GM19025 (cell line): ENCODE measurements around the gene AIFM2.
"Not testable (repeated sequence)": the region's sequence is repeated elsewhere in the genome, so short reads cannot be mapped to it uniquely, and the experiment has no call there.

ENCODE experiments used
- ATAC-seq: cut with Tn5 transposase; IDR thresholded peaks from one replicate; pipeline ENCODE4 v1.9.1; 2021; ENCODE audit warnings: mild to moderate bottlenecking, low read depth, moderate library complexity; ENCODE audit not compliant: unreplicated experiment

Gene AIFM2

DNA sequence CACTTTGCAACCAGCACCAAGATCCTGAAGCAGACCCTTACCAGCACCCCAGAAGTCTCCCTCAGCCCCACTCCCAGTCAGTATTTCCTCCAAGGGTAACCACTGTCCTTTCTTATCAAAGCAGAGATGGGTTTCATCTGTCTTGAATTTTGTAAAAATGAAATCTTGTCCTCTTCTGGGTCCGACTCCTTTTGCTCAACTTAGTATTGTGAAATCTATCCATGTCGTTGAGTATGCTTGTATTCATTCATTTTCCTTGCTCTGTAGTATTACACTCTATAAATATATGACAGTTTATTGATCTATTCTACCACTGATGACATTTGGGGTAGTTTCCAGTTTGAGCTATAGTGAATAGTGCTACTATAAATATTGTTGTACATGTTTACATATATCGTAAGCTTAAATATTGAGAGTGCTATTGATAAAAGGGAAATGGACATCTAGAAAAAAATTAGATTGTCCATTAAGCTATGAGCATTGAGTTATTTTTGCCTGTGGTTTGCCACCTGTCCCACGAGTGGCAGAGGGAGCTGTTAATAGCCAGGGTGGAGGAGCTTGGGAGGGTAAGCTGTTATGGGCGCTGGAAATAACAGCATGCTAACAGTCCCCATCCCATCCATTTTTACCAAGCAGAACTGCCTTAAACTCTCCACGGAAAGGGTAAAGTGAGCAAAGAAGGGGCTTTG lies 36.5 kb downstream of the AIFM2 start:
- ATAC-seq, result no peak

- no peak for ATAC-seq
Observed at GRCh38 chr10:70094250-70094649, 38.4 kb downstream of the AIFM2 start.

GRCh38 chr10:70093335-70093944 lies 39.2 kb downstream of the AIFM2 start:
- no peak for ATAC-seq

DNA sequence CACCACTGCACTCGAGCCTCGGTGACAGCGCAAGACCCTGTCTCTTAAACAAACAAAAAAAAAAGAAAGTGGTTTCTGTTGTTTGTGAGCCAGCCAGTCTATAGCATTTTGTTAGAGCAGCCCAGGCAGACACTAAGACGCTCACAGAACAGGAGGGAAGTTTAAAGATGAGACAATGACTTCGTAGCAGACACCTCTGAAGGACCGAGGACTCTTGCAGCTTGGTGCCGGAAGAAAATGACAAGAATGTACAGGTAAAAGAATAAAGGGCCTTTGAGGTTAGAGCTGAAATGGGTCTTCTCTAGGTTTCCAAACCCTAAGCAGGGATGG lies 40.3 kb downstream of the AIFM2 start:
- no peak for ATAC-seq

GRCh38 chr10:70090951-70091350 lies 41.7 kb downstream of the AIFM2 start:
- ATAC-seq, result no peak

- ATAC-seq, result no peak
Observed at GRCh38 chr10:70090013-70090412, 42.6 kb downstream of the AIFM2 start.

- no peak for ATAC-seq
Observed at GRCh38 chr10:70088308-70088698, 44.3 kb downstream of the AIFM2 start.

- no peak for ATAC-seq
Observed at GRCh38 chr10:70087616-70088307, 44.9 kb downstream of the AIFM2 start.

GRCh38 chr10:70085975-70086613 lies 46.5 kb downstream of the AIFM2 start:
- ATAC-seq, result no peak

- no peak for ATAC-seq
Observed at GRCh38 chr10:70084189-70084588, 48.4 kb downstream of the AIFM2 start.

GRCh38 chr10:70080789-70081188 lies 51.8 kb downstream of the AIFM2 start:
- not testable (repeated sequence) for ATAC-seq

GRCh38 chr10:70078937-70079336 lies 53.7 kb downstream of the AIFM2 start:
- no peak for ATAC-seq

DNA sequence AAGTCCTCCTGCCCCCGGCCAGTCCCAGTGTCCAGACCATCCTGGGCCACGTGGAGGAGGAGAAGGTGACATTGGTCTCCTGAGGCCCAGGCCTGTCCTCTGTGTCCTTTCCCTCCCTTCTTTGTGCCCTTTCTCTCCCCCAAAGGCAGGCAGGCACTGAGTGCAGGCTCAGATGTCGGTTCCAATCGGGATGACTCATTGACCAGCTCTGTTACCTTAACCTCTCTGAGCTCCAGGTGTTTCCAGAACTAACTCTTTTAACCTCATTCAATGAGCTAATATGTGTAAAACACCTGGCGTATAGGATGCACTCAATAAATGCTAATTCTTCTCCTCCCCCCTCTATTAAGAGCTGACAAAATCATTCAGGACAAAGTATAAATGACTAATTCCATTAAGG lies 54.3 kb downstream of the AIFM2 start:
- ATAC-seq, result no peak

- ATAC-seq, result no peak
Observed at GRCh38 chr10:70074971-70075370, 57.7 kb downstream of the AIFM2 start.

- no peak for ATAC-seq
Observed at GRCh38 chr10:70074165-70074564, 58.5 kb downstream of the AIFM2 start.

DNA sequence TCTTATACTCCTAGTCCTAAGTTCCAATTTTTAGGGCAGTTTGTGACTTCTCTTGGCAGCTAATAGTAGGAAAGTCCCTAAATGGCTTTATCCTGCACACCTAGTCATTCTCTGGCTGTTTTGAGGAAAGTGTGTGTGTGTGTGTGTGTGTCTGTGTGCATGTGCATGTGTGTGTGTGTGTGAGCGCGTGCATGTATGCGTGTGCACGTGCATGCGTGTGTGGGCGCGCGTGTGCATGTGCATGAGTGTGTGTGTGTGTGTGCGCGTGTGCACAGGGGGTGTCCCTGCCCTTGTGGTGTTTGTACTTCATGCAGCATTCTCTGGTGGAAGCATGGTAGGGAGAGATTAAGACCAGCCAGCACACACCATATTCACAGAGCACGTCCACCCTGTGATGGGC lies 61.8 kb downstream of the AIFM2 start:
- ATAC-seq, result no peak

DNA sequence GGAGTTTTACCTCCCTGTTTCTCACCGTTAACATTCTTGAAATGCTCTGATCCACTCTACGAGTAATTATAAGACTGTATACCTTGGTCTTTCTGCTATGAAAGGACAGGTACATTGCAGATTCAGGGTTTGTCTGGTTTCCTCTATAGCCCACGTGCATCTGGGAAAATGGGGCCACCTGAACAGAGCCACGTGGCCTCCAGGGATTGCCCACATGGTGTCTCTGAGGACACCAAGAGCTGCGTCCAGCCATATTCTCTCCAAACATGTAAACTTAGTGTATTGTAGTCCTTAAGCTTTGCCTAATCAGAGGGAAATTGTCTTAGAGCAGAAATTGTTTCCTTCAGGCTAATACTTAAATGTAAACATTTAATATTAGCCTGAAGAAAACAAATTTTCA lies 63.3 kb downstream of the AIFM2 start:
- ATAC-seq, result no peak

- ATAC-seq, result no peak
Observed at GRCh38 chr10:70068925-70069324, 63.7 kb downstream of the AIFM2 start.

GRCh38 chr10:70067586-70067985 lies 65.0 kb downstream of the AIFM2 start:
- ATAC-seq, result no peak

DNA sequence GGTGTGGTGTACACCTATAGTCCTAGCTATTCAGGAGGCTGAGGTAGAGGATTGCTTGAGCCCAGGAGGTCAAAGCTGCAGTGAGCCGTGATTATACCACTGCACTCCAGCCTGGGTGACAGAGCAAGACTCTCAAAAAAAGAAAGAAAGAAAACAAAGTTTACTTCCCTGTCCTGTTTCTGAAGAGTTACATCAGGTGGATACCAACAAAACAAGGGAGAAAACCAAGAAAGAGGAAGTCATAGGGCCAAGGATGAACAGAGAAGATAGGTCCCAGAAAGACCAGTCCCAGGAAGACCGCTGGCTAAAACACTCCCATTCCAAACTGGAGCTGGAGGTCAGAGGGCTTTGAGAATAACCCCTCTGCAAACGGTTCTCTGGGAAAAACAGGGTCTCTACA lies 66.4 kb downstream of the AIFM2 start:
- no peak for ATAC-seq

DNA sequence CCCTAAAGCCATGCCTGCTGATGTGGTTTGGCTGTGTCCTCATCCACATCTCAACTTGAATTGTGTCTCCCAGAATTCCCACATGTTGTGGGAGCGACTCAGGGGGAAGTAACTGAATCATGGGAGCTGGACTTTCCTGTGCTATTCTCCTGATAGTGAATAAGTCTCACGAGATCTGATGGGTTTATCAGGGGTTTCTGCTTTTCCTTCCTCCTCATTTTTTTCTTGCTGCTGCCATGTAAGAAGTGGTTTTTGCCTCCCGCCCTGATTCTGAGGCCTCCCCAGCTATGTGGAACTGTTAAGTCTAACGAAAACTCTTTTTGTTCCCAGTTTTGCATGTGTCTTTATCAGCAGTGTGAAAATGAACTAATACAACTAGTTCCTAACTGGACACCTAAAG lies 68.1 kb downstream of the AIFM2 start:
- ATAC-seq, result no peak
